ENCODE measurements around the gene TM4SF4.

TM4SF4 gene

GRCh38 chr3:149515249-149515648, 40.8 kb downstream of the TM4SF4 start:
- DNase-seq, result no peak

- DNase-seq, result no peak
Measured at GRCh38 chr3:149516920-149517319, 42.4 kb downstream of the TM4SF4 start.

DNA sequence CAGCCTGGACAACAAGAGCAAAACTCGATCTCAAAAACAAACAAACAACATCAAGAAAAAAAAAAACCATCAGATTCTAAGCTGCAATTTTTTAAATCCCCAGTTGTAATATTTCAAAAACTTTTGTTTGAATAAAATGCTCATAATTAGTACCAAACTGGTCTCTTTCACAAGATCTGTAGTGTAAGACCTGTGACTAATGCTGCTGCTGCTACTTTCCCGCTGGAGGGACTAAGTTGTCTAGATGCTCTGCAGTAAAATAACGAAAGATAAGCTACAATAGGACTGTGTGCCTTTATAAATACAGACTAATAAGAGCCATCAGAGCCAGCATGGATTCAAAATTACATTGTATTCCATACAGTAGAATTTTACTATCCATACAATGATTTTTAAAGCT, 45.4 kb downstream of the TM4SF4 start:
- no peak for DNase-seq

- DNase-seq, result no peak
Measured at GRCh38 chr3:149523512-149524299, 49.2 kb downstream of the TM4SF4 start.

DNA sequence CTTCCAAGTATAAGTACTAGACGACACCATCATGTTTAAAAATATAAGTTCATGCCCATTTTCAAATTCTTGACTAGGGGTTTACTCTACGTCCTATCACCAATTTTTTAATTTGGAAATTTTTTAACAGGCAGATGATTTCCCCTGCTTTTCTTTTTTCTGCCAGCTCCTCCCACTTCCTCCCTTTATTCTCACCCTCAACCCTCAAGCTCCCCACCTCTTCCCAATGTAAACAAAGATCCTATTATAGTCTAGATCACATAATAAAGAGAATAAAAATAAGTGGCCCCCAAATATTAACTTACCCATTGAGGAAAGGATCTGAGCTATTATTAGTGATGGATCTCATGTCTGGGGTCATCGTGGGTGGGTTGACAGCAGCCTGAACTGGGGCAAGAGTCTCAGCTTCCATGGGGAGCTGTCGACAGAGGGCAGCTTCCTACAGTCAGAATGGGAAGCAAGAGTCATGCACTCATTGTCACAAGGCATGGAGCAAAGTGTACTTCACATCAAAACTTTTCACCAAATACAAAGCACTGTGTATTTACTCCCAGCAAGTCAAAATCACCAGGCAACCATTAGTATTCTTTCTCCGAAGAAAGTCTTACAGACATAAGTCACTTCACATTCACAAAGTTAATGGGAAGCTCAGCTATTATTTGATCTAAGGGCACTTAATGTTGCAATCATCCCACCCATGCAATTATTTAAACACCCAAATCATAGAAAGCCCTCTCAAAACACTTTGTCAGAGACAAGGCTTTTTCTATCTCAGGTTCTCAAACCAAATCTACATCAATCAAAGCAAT, 53.2 kb downstream of the TM4SF4 start:
- DNase-seq, result peak; percentile 26

GRCh38 chr3:149528340-149528650, 53.8 kb downstream of the TM4SF4 start:
- DNase-seq, result no peak

DNA sequence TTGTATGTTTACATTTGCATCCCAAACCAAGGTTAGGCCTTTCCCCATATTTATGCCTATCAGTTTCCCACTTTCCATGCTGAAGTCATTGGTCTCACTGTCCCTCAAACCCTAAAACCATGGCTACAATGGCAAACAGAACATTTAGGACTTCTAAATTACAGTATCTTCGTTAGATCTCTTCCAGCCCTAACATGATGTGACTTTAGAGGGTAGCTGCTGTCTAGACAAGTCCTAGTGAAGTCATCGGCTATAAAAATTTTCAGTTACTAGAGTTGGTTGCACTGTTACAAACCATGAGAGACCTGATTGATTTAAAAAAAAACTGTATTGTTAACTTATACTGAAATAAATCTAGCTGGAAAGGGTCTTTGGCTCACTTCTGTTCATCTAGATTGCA, 54.6 kb downstream of the TM4SF4 start:
- no peak for DNase-seq

GRCh38 chr3:149532489-149533180, 58.1 kb downstream of the TM4SF4 start:
- DNase-seq, result peak; percentile 18

- no peak for DNase-seq
Measured at GRCh38 chr3:149534082-149534481, 59.6 kb downstream of the TM4SF4 start.

DNA sequence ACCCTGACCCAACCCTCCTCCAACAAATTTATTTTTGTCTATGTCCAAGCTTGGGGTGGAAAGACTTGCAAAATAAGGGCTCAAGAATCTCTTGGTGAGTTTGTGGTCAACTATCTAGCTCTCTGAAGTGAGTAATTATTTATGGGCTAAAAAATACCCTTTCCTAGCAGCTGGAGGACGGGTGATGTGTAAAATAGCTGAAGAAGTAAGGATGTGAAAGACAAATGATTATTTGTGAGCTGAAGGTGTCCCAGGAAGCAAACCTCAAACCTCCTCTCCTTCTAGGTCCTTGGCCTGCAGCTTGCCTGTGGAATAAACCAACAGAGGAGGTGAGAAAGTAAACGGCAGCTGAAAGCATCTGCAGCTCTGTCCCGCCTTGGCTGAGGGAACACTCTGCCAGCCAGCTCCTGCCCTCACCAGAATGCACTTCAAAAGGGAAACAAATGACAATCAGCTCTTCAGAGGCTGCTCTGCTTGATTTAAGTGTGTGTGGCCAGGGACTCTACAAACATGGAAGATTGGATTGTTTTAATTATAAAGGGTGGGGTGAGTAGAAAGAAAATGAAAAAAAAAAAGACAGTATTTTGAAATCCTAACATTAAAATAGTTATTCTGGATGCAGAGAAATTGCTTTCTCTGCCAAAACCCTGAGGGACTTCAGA, 60.3 kb downstream of the TM4SF4 start:
- DNase-seq, result peak; percentile 65

GRCh38 chr3:149535333-149535685, 60.8 kb downstream of the TM4SF4 start:
- peak; percentile 27 for DNase-seq

DNA sequence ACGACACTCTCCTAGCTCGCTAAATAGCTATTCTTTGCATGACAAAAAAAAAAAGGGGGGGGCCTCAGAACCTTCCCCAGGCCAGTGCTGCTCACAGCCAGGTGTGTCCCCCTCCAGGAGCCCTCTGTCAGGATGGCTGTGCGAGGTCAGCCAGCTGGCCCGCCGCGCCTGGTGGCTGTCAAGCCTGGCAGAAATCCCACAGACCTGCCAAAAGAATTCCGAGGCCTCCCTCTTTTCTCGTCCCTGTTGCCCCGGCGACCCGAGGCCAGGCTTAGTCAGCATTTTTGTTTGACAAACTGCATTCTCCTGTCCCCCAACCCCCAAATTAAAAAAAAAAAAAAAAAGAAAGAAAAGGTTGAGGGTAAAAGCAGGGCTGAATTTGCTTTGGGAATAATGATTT, 61.9 kb downstream of the TM4SF4 start:
- DNase-seq, result peak; percentile 14

DNA sequence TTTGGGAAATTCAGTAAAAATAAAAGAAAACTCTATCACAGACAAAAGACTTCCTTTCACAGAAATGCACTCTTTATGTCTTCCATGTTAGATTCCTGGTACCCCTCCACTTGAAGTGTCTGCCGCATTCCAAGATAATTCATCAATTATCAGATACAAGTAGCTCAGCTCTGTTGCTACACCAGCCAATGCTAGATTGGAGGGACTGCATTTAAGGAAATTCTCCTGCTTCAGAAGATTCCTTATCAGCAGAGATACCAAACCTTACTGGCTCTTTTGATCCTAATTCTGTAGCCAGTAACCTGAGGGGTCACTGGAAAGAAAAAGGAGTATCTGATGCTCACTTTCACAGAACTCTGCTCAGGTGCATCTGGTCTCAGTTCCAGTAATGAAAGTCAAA, 63.9 kb downstream of the TM4SF4 start:
- DNase-seq, result no peak

DNA sequence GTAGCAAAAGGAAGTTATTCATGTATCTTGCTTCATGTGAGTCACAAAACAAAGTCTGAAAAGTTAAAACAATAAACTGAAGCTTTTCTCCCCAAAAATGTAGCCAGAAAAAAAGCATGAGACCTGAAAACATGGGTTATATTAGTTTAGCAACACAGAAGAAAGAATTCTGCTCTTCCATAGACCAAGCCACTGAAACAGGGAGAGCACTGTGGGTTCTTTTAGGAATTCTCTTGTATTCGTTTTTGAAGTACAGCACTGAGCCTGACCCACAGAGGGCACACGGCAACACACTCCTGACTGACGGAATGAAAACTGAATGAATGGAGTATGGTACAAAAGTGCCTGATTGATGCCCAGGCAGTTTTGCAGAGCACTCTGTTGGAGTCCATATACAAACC, 66.6 kb downstream of the TM4SF4 start:
- DNase-seq, result no peak

DNA sequence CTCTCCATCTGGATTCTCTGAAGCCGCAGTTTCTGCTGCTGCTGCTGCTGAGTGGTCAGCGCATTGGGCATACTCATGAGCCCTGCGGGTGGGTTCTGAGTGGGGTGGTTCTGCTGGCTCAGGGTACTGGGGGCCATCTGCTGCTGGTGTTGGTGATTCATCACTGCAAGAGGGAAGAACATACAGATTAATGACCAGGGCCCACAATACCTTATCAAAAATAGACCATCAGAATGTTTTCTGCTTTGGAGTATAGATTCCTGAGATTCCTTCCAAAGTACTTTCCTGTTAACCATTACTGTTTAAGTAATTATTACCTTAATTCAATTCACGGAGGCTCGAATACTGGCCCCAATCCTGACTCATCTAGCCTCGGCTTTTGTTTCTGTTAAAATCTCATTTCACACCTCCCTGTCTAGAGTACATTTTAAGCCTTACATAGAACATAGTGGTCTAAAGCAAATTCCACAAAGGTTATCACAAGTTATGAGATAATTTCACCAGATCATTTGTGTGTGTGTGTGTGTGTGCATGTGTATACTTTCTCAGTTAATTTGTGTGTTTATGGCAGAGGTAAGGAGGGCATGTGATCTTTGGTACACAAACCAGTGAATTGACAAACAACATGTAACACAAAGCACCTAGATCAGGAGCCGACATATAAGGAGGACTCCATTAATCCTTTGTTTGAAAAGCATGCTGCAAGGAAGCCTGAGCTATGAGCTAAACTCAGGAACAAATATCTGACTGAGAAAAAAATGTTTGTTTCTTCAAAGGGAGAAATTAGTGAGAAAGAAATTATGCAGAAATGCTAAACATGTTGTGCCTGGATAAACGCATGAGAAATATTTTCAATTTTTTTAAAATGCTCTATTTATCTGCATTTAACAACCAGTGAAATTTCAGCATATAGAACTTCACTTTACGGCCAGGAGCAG, 68.1 kb downstream of the TM4SF4 start:
- DNase-seq, result no peak

- DNase-seq, result no peak
Measured at GRCh38 chr3:149545049-149545448, 70.6 kb downstream of the TM4SF4 start.

GRCh38 chr3:149547413-149547812, 72.9 kb downstream of the TM4SF4 start:
- DNase-seq, result no peak

DNA sequence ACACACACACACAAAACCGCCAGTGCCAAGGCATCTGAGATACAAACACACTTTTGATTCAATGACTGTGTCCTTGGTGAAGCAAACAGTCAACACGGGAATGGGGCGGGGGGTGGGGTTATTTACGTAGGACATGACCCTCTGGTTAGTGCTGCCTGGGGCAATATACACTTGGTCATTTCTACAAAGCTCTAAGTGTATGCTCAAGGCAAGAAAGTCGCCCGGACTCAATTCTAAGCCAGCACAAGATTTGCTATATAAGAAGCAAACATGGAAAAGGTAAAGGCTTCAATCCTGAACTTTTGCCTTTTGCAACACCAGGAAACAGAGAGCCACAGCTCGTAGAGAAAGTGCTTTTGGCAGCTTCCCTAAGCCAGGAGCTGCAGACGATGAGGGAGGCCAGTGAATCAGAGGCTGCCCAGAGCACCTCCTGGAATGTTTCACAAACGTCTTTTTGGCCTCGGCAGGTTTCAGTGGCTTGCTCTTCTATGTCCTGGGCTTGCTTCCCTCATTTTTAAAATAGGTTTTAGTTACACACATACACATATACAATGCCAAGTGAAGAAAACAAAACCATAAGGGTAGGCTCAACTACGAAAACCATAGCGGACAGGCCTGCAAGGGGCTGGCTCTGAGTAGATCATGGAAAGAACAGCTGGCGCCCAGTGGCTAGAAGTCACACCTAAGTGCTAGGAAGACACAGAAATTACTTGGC, 73.6 kb downstream of the TM4SF4 start:
- DNase-seq, result no peak

DNA sequence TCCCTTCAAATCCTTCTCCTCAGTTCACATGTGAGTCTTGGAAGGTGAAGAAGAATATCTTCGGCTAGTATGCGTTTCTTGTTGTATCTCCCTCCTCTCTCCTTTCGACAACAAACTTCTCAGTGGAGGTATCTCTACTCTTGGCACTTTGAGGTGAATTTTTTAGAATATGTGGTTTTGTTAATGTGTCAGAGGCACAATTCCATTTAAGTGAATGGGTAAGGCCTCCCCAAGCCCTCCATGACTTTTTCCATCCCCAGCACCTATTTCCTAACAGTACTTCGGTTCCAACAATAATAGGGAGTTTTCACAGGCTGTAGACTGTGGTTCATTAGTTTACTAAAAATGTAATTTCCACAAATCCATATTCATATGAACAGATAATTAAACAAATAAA, 74.2 kb downstream of the TM4SF4 start:
- DNase-seq, result no peak

DNA sequence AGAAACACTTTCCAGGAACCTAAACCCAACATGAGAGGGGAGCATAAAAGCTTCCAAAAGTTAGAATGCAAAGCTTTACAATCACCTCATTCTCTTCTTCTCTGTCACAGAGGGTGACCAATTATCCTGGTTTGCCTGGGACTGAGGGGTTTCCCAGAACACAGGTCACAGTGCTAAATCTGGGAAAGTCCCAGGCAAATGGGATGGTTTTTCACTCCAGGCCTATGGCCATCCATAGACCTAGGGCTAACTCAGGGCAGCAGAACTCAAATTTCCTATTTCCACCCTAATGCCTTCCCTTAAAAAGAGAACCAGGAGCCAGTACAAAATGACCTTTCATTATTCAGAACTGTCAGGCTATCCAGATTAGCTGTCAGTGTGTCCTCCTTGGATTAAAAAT, 77.0 kb downstream of the TM4SF4 start:
- DNase-seq, result no peak

DNA sequence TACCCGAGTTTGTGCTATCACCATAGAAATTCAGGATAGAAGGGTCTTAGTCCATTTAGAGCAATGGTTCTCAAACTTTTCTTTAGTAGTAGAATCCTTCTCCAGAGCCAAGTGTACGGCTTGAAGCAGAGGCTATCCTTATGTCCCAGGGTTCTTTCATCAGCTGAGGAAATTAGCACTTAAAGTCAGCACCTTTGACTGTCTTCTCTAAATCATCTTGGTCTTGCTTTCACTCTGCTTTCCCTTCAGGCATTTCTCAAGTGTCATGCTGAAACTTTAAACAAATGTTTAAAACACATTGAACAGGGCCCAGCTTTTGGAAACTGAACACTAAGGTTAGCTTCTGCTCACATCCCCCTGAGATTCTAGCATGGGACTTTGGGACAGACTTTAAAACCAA, 78.2 kb downstream of the TM4SF4 start:
- no peak for DNase-seq
